Large intestine (tissue), 12 donors: ENCODE measurements around the gene PGS1. TPM values are rescaled to one million over a fixed set of nuclear protein-coding genes. Genes with fewer than 3 reads are reported as not detected.
"Not testable (repeated sequence)": the region's sequence is repeated elsewhere in the genome, so short reads cannot be mapped to it uniquely, and the experiment has no call there.

Source experiments
- DNase-seq, 2 donors: peaks; one replicate each; pipeline versions ENCODE4 v3.0.0 to v3.0.0-alpha.2; 2013
- H3K27ac ChIP-seq: one replicate; pipeline ENCODE4 v1.5.1; 2013; ENCODE audit warnings: low read length
- H3K27me3 ChIP-seq: 2 replicates; pipeline ENCODE4 v1.6.1; 2013; ENCODE audit warnings: low read length; ENCODE audit not compliant: control insufficient read depth, insufficient read depth
- H3K36me3 ChIP-seq: 2 replicates; pipeline ENCODE4 v1.6.1; 2013; ENCODE audit warnings: low read length; ENCODE audit not compliant: control insufficient read depth, insufficient read depth
- H3K4me1 ChIP-seq: one replicate; pipeline ENCODE4 v1.6.1; 2013; ENCODE audit warnings: low read length; ENCODE audit not compliant: control insufficient read depth, insufficient read depth
- H3K4me3 ChIP-seq: one replicate; pipeline ENCODE4 v1.5.1; 2013; ENCODE audit warnings: low read length
- H3K9me3 ChIP-seq: one replicate; pipeline ENCODE4 v1.6.1; 2013; ENCODE audit warnings: mild to moderate bottlenecking, low read depth, low read length, moderate library complexity; ENCODE audit not compliant: control insufficient read depth
- WGBS: methylation state at CpG from one replicate; pipeline ENCODE4 v1.1.5; 2013; ENCODE audit warnings: low lambda C conversion rate; ENCODE audit not compliant: insufficient coverage; 5-methylcytosine and 5-hydroxymethylcytosine counted together
- long read RNA-seq, 11 donors: transcript quantifications; one replicate each; lab custom pipeline, GENCODE V29; 2026
- polyA plus RNA-seq: library from polyadenylated mRNA; unstranded; fragments of 120-200 nt; gene quantifications from one replicate; pipeline ENCODE4 v1.2.1, GENCODE V29; 2013

Gene PGS1, protein sequence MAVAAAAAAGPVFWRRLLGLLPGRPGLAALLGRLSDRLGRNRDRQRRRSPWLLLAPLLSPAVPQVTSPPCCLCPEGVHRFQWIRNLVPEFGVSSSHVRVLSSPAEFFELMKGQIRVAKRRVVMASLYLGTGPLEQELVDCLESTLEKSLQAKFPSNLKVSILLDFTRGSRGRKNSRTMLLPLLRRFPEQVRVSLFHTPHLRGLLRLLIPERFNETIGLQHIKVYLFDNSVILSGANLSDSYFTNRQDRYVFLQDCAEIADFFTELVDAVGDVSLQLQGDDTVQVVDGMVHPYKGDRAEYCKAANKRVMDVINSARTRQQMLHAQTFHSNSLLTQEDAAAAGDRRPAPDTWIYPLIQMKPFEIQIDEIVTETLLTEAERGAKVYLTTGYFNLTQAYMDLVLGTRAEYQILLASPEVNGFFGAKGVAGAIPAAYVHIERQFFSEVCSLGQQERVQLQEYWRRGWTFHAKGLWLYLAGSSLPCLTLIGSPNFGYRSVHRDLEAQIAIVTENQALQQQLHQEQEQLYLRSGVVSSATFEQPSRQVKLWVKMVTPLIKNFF
- 40.6 TPM for polyA plus RNA-seq
- long read RNA-seq, donor 1, partial matches to known transcripts: 0 of 4 reads
- long read RNA-seq, donor 1, other reads (novel, unspliced or antisense): 0 of 4 reads
- long read RNA-seq, donor 2, partial matches to known transcripts: 0 of 2 reads
- long read RNA-seq, donor 2, other reads (novel, unspliced or antisense): 0 of 2 reads
- long read RNA-seq, donor 3: 0 reads
- long read RNA-seq, donor 4: 0 reads
- long read RNA-seq, donor 5, partial matches to known transcripts: 0 of 3 reads
- long read RNA-seq, donor 5, other reads (novel, unspliced or antisense): 0 of 3 reads
- long read RNA-seq, donor 6, partial matches to known transcripts: 0 of 2 reads
- long read RNA-seq, donor 6, other reads (novel, unspliced or antisense): 0 of 2 reads
- long read RNA-seq, donor 7, partial matches to known transcripts: 0 of 1 reads
- long read RNA-seq, donor 7, other reads (novel, unspliced or antisense): 0 of 1 reads
- long read RNA-seq, donor 8, partial matches to known transcripts: 0 of 3 reads
- long read RNA-seq, donor 8, other reads (novel, unspliced or antisense): 0 of 3 reads
- long read RNA-seq, donor 9, partial matches to known transcripts: 0 of 4 reads
- long read RNA-seq, donor 9, other reads (novel, unspliced or antisense): 0 of 4 reads
- long read RNA-seq, donor 10, partial matches to known transcripts: 0 of 3 reads
- long read RNA-seq, donor 10, other reads (novel, unspliced or antisense): 0 of 3 reads
- long read RNA-seq, donor 11: 0 reads

- Histone ChIP-seq H3K36me3 (no peaks in the 10 kb centered on the region), H3K27me3 (no peaks in the 10 kb centered on the region), H3K27ac (peak within 1 kb of the TSS; percentile 80), H3K4me3 (peak within 1 kb of the TSS; percentile 92), H3K9me3 (no peaks in the 10 kb centered on the region), H3K4me1 (peaks cover 28% of the 10 kb centered on the region)
- DNase-seq: peak; percentile 62 to 85
- WGBS: no CpG with 5 or more reads among the region's 89 CpGs
These were observed at the start of gene PGS1 for GRCh38 chr17:78378225-78379130. Gene PGS1 (plus strand): TSS chr17:78378649. CDS start chr17:78378666, 17 bp downstream.

DNA sequence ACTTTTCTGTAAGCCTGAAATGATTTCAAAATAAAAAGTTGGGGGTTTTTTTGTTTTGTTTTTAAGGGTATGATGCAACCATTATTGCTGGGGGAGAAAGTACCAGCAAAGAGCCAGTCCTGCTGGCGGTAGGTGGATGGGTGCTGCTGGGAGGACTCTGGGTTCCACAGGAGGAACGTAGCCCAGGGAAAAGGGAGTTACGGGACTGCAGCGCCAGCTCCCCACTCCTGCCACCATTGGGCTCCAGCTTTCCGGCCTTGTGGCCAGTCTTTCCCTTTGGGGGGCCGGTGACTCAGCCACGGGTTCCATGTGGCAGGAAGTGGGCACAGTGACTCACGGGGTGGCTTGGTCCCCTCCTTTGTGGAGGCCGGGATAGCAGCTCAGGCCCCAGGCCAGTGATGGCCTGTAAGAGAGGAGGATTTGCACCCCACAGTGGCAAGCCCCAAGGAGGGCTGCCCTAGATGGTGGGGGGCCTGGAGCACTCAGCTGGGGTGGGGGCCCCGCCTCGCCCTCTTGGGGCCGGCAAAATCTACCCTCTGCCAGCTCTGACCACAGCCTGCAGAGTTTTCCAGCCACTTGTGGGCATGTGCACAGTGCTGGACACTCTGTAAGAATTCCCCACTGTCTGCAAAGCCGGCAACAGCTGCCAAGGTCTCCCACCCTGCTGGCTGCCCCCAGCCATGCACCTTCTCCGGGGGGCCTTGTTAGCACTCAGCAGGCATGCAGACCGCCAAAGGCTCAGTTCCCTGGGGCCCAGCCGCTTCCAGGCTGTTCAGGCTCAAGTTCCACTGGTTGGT lies 49.0 kb upstream of the PGS1 start:
- Histone ChIP-seq H3K27ac (no peak overlapping the region), H3K4me1 (peaks cover 3% of the 10 kb centered on the region), H3K9me3 (no peaks in the 10 kb centered on the region), H3K36me3 (no peaks in the 10 kb centered on the region), H3K4me3 (no peak overlapping the region), H3K27me3 (no peaks in the 10 kb centered on the region)
- WGBS: no CpG with 5 or more reads among the region's 16 CpGs
- DNase-seq: no peak

DNA sequence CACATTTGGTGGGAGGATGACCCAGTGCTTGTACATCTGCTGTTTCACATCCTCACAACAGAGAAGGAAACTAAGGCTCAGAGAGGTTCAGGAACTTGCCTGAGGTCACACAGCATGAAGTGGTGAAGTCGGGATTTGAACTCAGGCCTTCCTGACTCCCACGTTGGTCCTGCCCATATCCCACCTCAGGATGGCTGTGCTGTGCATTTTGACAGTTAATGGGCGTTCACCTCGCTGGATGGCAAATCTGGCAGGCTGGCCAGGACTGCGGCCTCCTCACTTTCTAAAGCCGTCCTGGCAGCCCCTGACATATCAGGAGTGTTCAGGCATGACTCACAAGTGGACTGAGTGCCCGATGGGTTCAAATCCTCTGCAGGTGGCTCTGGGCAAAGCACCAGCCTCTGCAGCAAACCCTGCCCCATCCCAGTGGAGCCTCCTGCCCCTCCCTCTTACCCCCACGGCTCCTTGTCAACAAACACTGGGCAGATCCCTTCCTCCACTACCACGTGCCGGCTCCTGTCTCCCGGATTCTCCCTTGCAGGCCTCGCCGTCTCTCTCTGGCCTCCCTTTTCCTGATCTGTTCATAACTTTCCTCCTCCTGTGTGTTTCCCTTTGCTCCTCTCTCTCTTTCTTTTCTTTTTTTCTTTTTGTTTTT lies 47.8 kb upstream of the PGS1 start:
- H3K4me3 ChIP-seq: no peak overlapping the region
- H3K36me3 ChIP-seq: no peaks in the 10 kb centered on the region
- no peaks in the 10 kb centered on the region for H3K27me3 ChIP-seq
- DNase-seq: no peak
- WGBS: 36% methylated on average over 6 of the region's 13 CpGs
- no peak overlapping the region for H3K27ac ChIP-seq
- H3K9me3 ChIP-seq: no peaks in the 10 kb centered on the region
- no peaks in the 10 kb centered on the region for H3K4me1 ChIP-seq

DNA sequence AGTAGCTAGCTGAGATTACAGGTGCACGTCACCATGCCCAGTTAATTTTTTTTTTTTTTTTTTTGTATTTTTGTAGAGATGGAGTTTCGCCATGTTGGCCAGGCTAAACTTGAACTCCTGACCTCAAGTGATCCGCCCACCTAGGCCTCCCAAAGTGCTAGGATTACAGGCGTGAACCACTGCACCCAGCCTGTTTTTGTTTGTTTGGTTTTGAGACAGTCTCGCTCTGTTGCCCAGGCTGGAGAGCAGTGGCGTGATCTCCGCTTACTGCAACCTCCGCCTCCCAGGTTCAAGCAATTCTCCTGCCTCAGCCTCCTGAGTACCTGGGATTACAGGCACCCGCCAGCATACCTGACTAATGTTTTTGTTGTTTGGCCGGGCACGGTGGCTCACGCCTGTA lies 47.1 kb upstream of the PGS1 start:
- not testable (repeated sequence) for H3K9me3 ChIP-seq, H3K36me3 ChIP-seq, H3K27me3 ChIP-seq, H3K27ac ChIP-seq, DNase-seq, H3K4me1 ChIP-seq, H3K4me3 ChIP-seq
- no CpG with 5 or more reads among the region's 12 CpGs for WGBS

GRCh38 chr17:78332991-78333390 lies 45.5 kb upstream of the PGS1 start:
- DNase-seq: no peak
- no peaks in the 10 kb centered on the region for H3K9me3 ChIP-seq
- no peak overlapping the region for H3K27ac ChIP-seq
- no peak overlapping the region for H3K4me3 ChIP-seq
- 93% methylated on average over 2 of the region's 4 CpGs for WGBS
- no peaks in the 10 kb centered on the region for H3K27me3 ChIP-seq
- no peaks in the 10 kb centered on the region for H3K36me3 ChIP-seq
- H3K4me1 ChIP-seq: no peaks in the 10 kb centered on the region

DNA sequence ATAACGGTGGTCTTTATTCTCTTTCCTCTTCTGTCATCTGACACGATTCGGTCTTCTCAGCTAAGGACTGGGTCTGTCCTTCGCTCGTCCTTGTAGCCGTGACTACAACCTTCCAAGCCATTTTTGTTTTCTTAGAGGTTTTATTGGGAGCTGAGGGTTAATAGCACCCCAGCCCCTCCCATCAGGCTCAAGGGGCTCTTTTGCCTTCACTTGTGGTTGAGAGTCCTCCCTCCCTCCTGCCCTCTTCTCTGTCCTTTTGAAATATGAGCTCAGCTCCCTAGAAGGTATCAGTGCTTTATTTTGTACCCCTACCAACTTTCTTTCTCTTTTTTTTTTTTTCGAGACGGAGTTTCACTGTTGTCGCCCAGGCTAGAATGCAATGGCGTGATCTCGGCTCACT lies 43.2 kb upstream of the PGS1 start:
- no peak overlapping the region for H3K27ac ChIP-seq
- no peak overlapping the region for H3K4me3 ChIP-seq
- H3K27me3 ChIP-seq: peaks cover 4% of the 10 kb centered on the region
- WGBS: no CpG with 5 or more reads among the region's 11 CpGs
- H3K4me1 ChIP-seq: peaks cover 5% of the 10 kb centered on the region
- DNase-seq: no peak
- H3K9me3 ChIP-seq: no peaks in the 10 kb centered on the region
- no peaks in the 10 kb centered on the region for H3K36me3 ChIP-seq

DNA sequence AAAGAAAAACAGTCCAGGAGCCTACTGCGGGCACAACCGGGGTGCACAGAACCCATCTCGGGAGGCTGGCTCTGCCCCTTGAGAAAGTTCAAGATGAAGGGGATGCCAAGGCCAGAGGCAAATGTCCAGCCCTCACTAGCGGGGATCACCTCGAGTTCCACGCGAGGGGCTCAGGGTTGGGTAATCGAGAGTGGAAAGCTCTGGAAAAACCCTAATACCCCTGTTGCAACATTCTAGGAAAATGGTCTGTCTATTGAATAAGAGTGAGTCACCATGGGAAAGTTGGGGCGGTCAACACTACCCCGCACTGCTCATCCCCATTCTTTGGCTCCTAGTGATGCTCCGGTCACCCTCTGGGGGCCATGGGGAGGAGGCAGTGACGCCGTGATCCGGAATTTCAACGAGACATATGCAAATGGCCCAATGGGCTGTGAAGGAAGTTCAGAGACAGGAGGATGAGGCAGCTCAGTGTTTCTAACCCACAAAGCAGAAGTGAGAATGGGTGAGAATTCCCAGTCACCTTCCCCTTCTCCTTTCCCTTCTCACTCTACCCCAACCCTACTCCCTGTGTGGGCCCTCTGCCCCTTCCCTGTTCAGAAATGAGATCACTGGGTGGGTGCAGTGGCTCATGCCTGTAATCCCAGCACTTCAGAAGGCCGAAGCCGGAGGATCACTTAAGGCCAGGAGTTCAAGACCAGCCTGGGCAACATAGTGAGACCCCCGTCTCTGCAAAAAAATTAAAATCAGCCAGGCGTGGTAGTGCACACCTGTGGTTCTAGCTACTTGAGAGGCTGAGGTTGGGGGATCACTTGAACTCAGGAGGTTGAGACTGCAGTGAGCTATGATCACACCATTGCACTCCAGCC lies 41.0 kb upstream of the PGS1 start:
- Histone ChIP-seq H3K27me3 (peaks cover 9% of the 10 kb centered on the region), H3K4me3 (no peak overlapping the region), H3K4me1 (peaks cover 8% of the 10 kb centered on the region), H3K9me3 (peaks cover 2% of the 10 kb centered on the region), H3K27ac (no peak overlapping the region), H3K36me3 (no peaks in the 10 kb centered on the region)
- no CpG with 5 or more reads among the region's 19 CpGs for WGBS
- no peak for DNase-seq

GRCh38 chr17:78338486-78339259 lies 39.8 kb upstream of the PGS1 start:
- no peaks in the 10 kb centered on the region for H3K36me3 ChIP-seq
- DNase-seq: peak; percentile 60 to 84
- peaks cover 2% of the 10 kb centered on the region for H3K9me3 ChIP-seq
- peaks cover 20% of the 10 kb centered on the region for H3K4me1 ChIP-seq
- H3K4me3 ChIP-seq: no peak overlapping the region
- WGBS: no CpG with 5 or more reads among the region's 11 CpGs
- H3K27me3 ChIP-seq: peaks cover 21% of the 10 kb centered on the region
- H3K27ac ChIP-seq: no peak overlapping the region
